Activated CD8-positive, alpha-beta memory T cell treated with anti-CD3 and anti-CD28 coated beads for 1 hour (primary cell): ENCODE measurements around the gene C1QTNF4.
"Not testable (repeated sequence)": the region's sequence is repeated elsewhere in the genome, so short reads cannot be mapped to it uniquely, and the experiment has no call there.

Experiments used
- DNase-seq, 2 donors: peaks; one replicate each; pipeline ENCODE4 v3.0.0-alpha.2; 2020; ENCODE audit warnings: low read depth in 1 of 2; ENCODE audit errors: extremely low read depth in 1 of 2

C1QTNF4 gene

GRCh38 chr11:47593934-47594855, at the start of gene C1QTNF4:
C1QTNF4 (minus strand) TSS chr11:47594411; CDS start chr11:47590810, 3,601 bp downstream.
- no peak for DNase-seq

DNA sequence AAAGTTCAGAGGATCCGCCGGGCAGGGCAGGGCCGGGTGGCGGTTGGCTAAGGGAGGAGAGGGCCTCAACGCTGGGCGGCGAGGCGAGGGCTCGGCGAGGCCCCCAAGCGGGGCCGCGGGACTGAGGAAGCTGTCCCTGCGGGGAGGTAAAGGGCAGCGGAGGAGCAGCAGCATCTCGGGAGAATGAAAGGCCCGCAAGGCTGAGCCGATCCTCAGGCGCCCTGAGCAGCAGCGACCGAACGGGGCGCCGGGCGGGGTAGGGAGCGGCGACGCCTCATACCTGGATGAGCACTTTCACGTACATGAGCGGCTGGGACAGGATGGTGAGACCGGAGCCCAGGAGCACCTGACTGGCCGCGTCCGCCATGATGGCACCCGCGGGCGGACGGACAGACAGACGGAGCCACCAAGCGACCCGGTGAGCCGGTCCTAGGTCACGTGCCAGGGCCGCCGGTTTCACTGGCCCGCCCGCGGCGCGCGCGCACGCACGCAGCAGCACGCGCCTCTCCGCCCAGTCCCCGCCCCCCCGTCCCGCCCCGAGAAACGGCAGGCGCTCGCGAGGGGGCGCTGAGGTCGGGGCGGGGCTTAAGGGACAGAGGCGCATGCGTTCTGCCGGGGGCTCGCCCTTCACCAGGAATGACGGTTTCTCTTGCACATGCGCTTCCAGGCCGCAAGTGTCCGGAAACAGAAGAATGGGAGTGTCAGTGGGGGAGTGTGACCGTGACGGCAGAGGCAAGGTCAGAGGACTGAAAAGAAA, 48.1 kb upstream of the C1QTNF4 start, which contains the start of gene MTCH2:
Gene MTCH2 (minus strand): TSS at position 461 of the 757 bp plus-strand sequence. CDS start 94 bp downstream, at position 367.
- peak; percentile 88 to 92 for DNase-seq

GRCh38 chr11:47641600-47642098, 47.4 kb upstream of the C1QTNF4 start:
- no peak for DNase-seq

GRCh38 chr11:47640506-47640905, 46.3 kb upstream of the C1QTNF4 start:
- DNase-seq, result not testable (repeated sequence)

DNA sequence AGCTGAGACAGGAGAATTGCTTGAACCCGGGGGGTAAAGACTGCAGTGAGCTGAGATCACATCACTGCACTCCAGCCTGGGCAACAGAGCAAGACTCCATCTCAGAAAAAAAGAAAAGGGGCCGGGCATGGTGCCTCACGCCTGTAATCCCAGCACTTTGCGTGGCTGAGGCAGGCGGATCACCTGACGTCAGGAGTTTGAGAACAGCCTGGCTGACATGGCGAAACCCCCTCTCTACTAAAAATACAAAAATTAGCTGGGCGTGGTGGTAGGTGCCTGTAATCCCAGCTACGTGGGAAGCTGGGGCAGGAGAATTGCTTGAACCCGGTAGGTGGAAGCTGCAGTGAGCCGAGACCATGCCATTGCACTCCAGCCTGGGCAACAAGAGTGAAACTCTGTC, 42.1 kb upstream of the C1QTNF4 start:
- not testable (repeated sequence) for DNase-seq

GRCh38 chr11:47631473-47631872, 37.3 kb upstream of the C1QTNF4 start:
- DNase-seq, result no peak

- no peak for DNase-seq
Measured at GRCh38 chr11:47628026-47628425, 33.8 kb upstream of the C1QTNF4 start.

- no peak for DNase-seq
Measured at GRCh38 chr11:47626234-47626633, 32.0 kb upstream of the C1QTNF4 start.

DNA sequence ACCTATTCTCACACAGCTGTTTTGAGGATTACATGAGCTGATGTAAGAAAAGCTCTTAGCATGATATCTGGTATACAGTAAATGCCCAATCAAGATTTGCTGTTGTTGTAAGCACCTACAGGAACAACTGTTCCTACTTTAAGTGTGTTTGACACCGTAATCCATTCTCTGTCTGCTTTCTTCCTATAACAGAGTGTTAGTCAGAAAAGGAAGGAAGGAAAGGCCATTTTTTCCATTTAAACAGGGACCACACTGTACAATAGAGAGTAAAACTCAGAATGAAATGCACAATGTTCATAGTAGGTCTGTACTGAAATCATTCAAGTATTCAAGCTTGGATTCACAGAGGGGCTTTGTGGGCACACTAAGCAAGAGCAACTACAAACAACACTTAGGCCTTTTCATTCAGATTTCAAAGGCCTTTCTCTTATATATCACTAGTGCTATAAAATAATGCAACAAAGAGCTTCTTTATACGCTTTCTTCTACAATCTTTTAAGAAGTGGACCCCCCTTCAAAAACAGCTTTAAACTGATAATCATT, 26.7 kb upstream of the C1QTNF4 start:
- no peak for DNase-seq

GRCh38 chr11:47617417-47617809, 23.2 kb upstream of the C1QTNF4 start:
- DNase-seq, result no peak

- no peak for DNase-seq
Measured at GRCh38 chr11:47616726-47617416, 22.7 kb upstream of the C1QTNF4 start.

- DNase-seq, result no peak
Measured at GRCh38 chr11:47615249-47615648, 21.0 kb upstream of the C1QTNF4 start.

- DNase-seq, result no peak
Measured at GRCh38 chr11:47611348-47611794, 17.2 kb upstream of the C1QTNF4 start.

DNA sequence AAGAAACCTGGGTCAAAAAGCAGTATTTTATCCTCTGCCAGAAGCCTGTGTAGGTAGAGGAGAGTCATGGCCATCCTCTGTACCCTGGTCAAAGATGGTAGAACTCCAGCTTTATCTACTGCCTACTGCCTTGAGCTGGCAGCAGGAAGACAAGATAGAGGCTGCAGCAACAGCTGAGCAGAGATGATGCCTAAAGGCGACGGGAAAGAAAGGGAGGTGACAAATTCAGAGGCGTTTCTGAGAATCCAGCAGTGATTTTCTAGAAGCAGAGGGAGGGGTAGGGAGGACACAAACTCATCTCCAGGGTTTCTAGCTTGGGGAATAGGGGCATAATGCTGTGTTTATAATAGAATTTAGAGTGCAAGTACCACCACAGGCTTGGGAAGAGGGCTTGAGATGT, 15.5 kb upstream of the C1QTNF4 start:
- no peak for DNase-seq

DNA sequence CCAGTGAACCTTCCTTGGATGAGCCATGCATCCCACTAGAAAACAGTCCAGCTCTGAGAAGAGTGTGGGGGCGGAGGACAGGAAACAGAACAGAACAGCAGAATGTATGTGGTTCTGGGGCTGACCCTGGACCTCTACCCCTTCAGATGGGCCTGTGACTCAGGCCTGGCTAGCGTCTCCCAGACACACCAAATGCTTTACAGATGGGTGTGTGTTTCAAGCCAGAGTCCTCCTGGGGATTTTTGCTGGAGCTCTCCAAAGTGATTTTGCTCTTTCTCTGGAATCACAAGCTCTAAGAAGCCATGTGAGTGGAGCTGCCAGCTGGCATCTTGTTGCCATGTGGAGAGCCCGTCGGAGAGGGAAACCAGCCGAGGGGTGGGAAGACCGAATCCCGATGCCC, 13.2 kb upstream of the C1QTNF4 start:
- no peak for DNase-seq

DNA sequence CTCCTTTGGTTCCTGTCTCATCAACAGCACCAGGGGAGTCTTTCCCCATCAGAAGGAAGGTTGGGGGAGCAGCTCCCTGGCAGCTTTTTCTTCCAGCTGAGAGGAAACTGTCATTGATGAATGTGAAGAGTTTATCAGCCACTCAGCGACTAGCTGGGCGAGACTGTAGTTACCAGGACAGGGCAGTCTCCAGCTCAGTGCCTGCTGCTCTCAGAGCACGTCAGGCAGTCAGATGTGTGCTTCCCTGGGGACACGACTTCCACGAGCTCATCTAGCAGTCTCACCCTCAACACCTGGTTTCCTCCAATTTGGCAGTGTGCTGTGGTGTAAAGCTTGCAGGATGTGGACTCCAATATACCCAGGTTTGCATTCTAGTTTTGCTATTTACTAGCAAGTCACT, 12.5 kb upstream of the C1QTNF4 start:
- DNase-seq, result no peak

- DNase-seq, result no peak
Measured at GRCh38 chr11:47605921-47606320, 11.7 kb upstream of the C1QTNF4 start.

GRCh38 chr11:47603295-47603694, 9.1 kb upstream of the C1QTNF4 start:
- no peak for DNase-seq

GRCh38 chr11:47599902-47600301, 5.7 kb upstream of the C1QTNF4 start:
- no peak for DNase-seq

DNA sequence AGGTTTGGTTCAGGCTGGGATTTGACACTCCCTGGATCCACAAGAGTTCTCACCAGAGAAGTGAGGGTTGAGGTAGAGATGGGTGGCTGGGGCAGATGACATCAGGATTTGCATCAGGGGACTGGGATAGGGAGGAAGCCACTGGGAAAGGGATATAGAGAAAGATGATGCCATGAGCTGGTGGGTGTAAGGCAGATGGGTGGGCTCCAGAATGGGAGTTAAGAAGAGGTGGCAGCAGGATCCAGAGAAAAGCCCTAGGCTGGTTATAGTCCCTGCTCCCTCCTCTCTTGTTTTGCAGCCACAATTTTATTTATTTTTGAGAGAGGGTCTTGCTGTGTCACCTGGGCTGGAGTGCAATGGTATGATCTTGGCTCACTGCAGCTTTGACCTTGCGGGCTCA, 1.8 kb upstream of the C1QTNF4 start:
- no peak for DNase-seq

- DNase-seq, result no peak
Measured at GRCh38 chr11:47595029-47595428, 818 bp upstream of the C1QTNF4 start.
